ENCODE data around the gene STMP1.

- TF ChIP-seq CTCF (IDR thresholded peaks at IDR 0.05; ENCODE audit: insufficient read depth, low read length, poor library complexity, severe bottlenecking) (peak; percentile 17), EZH2phosphoT487 (conservative IDR thresholded peaks at IDR 0.05; ENCODE audit: low read length) (no peak)
These were observed 48.3 kb downstream of the STMP1 start for GRCh38 chr7:135710417-135711138.

Measured in SU-DHL-6 (cell line).